ENCODE results near the gene PPP1R2B.

DNA sequence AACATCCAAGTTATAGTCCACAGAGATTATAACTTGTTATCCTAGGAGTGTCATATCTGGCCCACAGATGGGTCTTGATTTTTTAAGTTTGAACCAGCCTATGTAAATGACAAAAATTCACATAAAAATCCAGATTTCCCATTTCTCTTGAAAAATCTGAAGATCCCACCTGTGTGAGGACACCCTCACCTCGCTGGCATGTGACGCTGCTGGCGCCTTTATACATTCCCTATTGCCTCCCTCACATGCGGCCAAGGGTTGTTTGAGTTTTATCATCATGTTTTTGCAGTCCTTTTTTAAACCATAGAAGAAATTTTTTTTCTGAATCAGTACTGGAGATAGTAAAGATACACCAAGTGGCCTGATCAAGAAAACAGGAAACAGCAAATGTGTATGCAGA lies 25.9 kb upstream of the PPP1R2B start:
- TF ChIP-seq, protein P1, sequence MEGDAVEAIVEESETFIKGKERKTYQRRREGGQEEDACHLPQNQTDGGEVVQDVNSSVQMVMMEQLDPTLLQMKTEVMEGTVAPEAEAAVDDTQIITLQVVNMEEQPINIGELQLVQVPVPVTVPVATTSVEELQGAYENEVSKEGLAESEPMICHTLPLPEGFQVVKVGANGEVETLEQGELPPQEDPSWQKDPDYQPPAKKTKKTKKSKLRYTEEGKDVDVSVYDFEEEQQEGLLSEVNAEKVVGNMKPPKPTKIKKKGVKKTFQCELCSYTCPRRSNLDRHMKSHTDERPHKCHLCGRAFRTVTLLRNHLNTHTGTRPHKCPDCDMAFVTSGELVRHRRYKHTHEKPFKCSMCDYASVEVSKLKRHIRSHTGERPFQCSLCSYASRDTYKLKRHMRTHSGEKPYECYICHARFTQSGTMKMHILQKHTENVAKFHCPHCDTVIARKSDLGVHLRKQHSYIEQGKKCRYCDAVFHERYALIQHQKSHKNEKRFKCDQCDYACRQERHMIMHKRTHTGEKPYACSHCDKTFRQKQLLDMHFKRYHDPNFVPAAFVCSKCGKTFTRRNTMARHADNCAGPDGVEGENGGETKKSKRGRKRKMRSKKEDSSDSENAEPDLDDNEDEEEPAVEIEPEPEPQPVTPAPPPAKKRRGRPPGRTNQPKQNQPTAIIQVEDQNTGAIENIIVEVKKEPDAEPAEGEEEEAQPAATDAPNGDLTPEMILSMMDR (conservative IDR thresholded peaks at IDR 0.05 in 1 of 2, IDR thresholded peaks at IDR 0.05 in 1 of 2; ENCODE audit: extremely low read depth in 1 of 2, insufficient read depth in 1 of 2, low read depth in 1 of 2, low read length in 2 of 2): no peak
- TF ChIP-seq EZH2 (IDR thresholded peaks at IDR 0.05; ENCODE audit: borderline replicate concordance, low read length): no peak
